ENCODE measurements around the gene TMEM232. TPM values are rescaled to one million over a fixed set of nuclear protein-coding genes. Genes with fewer than 3 reads are reported as not detected.

TMEM232 gene
- total RNA-seq, 4 donors from 2014 or later, result 0.53 to 3.1 (median 1.5) TPM

Small RNAs within 50 kb of the gene (small RNA-seq; reads per million reads assigned to genes)
- 0 reads per million in 4 donors for gene MIR548F3
- 0 reads per million in 4 donors for gene RF00432

Other genes with a start within 250 kb of the TMEM232 start
- 10 to 100 TPM; 24.6 to 56.0 (median 49.0) TPM for gene SLC25A46, start 12.3 kb upstream of the TMEM232 start, total RNA-seq

Data from esophagus squamous epithelium (tissue), 4 donors.